Left renal cortex interstitium (tissue), 4 donors: ENCODE data around the gene NUDCD2. TPM values are rescaled to one million over a fixed set of nuclear protein-coding genes. Genes with fewer than 3 reads are reported as not detected.
"Not testable (repeated sequence)": the region's sequence is repeated elsewhere in the genome, so short reads cannot be mapped to it uniquely, and the experiment has no call there.

Source experiments
- DNase-seq, 4 donors: peaks; one replicate each; pipeline ENCODE4 v3.0.0-alpha.2; 2013; ENCODE audit warnings: low read depth in 4 of 4, low spot score in 2 of 4, missing footprints in 1 of 4
- polyA plus RNA-seq, 4 donors: library from polyadenylated mRNA; unstranded; fragments of 120-200 nt; gene quantifications; one replicate each; pipeline ENCODE4 v1.2.1, GENCODE V29; 2013; ENCODE audit not compliant: insufficient read length in 4 of 4

Gene NUDCD2
- polyA plus RNA-seq, 4 donors: 50.1 to 63.3 (median 57.3) TPM

DNA sequence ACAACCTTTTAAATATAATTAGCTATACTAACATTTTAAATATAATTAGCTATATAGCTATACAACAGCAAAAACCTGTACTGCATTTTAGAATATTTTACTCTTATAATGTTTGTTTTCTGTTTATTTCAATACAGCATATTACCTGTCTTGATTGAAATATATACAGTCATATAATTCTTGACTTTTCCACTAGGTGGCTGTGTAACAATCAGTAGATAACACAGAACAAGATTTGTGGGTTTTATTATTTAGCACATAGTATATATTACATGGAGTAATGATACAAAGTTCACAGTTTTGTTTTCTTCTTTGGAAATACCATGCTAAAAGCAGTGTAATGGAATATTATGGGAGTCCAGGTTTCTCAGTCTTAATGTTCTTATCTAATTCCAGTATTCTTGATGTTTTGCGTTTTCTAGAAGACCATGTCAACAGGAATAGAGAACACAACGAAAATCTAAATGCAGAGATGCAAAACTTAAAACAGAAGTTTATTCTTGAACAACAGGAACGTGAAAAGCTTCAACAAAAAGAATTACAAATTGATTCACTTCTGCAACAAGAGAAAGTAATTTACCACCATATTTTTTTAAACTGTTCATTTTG, 13.8 kb upstream of the NUDCD2 start:
- no peak for DNase-seq

- no peak for DNase-seq
These were observed 7.8 kb upstream of the NUDCD2 start for GRCh38 chr5:163467682-163468081.

DNA sequence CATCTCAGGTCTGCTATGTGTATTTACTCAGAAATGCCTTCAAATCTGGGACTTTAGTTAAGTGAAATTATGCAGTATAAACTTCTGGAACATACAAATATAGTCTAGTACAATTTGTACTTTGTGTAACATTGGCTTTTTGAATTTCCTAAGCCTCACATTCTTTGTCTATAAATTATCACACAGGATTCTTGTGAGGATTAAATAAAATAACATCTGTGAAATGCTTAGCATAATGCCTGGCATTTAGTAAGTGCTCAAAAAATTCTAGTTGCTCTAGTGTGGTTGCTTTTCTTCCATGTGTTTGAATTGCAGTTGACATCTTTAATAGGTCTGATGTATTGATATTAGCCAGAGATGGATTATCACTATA, 3.1 kb upstream of the NUDCD2 start:
- no peak for DNase-seq

GRCh38 chr5:163460562-163461171, 765 bp upstream of the NUDCD2 start, which contains the start of gene HMMR:
TSS of gene HMMR (plus strand) at chr5:163460632. CDS start at chr5:163460693, 61 bp downstream.
- peak in 1 of 4 donors; percentile 58 for DNase-seq

DNA sequence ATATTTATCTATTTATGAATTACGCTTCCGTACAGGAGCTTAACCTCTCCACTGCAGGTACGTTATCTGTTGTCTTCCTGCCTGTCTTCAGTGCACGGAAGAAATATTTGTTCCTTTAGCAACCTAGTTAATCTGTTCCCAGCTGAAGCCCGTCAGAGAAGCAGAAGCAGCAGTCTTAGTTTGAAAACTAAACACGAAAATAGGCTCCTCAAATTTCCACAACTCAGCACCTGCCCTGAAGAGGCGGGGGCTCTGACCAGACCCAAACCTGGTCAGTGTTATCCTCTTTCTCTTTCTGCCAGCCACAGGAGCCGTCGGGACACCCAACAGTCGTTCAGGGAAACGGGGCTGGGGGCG, 462 bp downstream of the NUDCD2 start:
- peak in 2 of 4 donors; percentile 43 to 48 for DNase-seq

GRCh38 chr5:163458778-163459385, 1.0 kb downstream of the NUDCD2 start:
- no peak for DNase-seq

GRCh38 chr5:163456840-163457239, 3.1 kb downstream of the NUDCD2 start:
- DNase-seq: no peak

DNA sequence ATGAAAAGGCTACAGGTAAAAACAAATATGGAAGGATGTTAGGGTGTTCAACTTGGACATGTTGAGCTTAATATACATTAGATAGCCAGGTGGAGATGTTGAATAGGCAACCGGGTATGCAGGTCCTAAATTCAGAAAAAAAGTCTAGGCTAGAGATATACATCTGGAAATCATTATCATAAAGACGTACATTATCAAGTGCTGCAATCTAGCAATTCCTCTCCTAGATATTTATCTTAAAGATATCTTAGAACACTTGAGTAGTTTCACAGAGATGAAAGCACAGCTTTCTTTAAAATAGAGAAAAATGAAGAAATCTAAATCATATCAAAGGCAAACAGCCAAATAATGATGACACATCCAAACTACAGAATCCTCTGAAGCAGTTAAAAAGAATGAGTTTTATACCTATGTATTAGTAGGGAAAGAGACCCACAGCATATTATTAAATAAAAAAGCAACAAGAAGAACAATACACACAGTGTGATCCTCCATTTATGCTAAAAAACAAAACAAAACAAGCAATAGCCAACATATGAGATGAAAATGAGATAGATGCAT, 3.8 kb downstream of the NUDCD2 start:
- no peak for DNase-seq

GRCh38 chr5:163455406-163455805, 4.5 kb downstream of the NUDCD2 start:
- not testable (repeated sequence) for DNase-seq

GRCh38 chr5:163453705-163454104, 6.2 kb downstream of the NUDCD2 start:
- no peak for DNase-seq

DNA sequence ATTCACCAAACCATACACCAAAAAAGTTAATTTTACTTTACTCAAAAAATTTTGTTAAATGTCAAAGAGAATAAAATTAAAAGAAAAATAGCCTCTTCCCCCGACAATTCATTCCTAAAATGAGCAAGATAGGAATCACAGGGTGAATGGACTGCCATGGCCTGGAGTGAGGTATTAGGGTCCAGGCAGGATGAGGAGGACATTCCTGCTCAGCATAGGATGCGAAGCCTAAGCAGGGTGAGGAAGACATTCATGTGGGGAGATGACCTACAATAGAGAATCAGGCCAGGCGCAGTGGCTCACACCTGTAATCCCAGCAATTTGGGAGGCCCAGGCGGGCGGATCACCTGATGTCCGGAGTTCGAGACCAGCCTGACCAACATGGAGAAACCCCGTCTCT, 8.4 kb downstream of the NUDCD2 start:
- DNase-seq: no peak

DNA sequence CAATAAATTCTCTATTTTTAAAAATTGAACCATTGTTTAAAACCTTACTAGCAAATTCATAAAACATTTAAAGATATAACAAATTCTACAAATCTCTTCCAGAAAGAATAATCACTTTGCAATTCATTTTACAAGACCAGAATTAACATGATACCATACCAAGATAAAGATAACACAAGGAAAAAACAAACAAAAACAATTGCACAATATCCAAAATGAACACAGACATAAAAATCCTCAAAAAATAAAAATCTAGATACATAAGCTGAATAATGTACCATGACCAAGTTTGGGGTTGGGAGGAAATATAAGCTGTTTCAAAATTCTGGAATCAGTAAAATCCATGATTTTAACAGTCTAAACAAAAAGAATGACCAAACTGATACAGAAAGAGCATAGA, 11.4 kb downstream of the NUDCD2 start:
- DNase-seq: no peak

DNA sequence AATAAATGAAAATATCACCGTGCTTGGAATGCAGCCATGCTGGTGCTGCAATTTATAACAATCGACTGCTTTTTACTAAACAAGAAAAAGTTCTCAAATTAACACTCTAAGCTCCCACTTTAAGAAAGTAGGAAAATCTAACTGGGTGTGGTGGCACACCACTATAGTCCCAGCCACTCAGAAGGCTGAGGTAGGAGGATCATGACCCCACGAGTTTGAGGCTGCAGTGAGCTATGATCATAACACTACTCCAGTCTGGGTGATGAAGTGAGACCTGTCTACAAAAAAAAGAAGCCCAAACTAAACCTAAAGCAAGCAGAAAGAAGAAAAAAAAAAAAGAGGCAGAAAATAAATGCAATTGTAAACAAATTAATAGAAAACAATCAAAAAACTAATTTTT, 12.0 kb downstream of the NUDCD2 start:
- DNase-seq: no peak

- DNase-seq: no peak
These were observed 12.7 kb downstream of the NUDCD2 start for GRCh38 chr5:163447191-163447590.

DNA sequence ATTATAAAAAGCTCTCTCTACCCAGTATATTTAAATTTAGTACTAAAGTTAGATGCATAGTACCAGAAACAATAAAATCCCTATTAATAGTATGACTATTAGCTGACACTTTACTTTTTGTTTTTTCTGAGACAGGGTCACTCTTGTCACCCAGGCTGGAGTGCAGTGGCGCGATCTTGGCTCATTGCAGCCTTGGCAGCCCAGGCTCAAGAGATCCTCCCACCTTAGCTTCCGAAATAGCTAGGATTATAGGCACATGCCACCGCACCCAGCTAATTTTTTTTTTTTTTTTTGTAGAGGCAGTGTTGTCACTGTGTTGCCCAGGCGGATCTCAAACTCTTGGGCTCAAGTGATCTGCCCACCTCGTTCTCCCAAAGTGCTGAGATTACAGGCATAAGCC, 14.6 kb downstream of the NUDCD2 start:
- DNase-seq: no peak

DNA sequence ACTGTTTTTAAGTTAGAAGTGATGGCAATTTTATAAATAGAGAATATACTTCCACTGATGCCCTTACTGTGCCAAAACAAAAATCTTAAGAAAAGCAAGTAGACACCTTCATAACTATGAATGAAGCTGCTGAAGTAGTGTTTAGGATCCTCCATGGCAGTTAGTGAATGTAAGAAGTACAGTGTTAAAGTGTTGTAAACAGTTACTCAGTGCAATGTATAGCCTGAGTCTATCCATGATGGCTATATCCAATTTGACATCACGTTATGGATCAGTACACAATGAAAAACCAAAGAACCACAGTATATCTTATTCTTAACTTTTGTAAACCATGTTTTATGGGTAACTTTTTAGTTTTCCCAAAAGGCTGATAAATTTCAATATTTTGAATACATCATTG, 15.4 kb downstream of the NUDCD2 start:
- DNase-seq: no peak

DNA sequence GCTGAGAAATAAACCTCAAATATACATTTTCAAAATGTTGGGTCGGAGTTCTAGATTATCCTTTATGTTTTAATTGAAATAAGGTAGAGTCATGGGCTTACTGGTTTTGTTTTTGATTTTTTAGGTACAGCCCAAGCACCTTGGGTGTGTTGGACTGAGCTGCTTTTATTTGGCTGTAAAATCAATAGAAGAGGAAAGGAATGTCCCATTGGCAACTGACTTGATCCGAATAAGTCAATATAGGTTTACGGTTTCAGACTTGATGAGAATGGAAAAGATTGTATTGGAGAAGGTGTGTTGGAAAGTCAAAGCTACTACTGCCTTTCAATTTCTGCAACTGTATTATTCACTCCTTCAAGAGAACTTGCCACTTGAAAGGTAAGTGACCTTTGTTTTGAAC, 18.9 kb downstream of the NUDCD2 start:
- no peak for DNase-seq

DNA sequence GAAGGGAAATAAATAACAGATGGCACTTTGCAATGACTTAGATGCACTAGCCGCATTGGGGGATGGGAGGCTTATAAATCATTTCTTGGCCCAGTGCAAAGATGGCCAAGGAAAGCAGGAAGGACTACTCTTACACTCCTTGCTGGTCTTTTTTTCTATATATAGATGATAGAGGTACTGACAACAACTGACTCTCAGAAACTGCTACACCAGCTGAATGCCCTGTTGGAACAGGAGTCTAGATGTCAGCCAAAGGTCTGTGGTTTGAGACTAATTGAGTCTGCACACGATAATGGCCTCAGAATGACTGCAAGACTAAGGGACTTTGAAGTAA, 20.8 kb downstream of the NUDCD2 start:
- DNase-seq: no peak

DNA sequence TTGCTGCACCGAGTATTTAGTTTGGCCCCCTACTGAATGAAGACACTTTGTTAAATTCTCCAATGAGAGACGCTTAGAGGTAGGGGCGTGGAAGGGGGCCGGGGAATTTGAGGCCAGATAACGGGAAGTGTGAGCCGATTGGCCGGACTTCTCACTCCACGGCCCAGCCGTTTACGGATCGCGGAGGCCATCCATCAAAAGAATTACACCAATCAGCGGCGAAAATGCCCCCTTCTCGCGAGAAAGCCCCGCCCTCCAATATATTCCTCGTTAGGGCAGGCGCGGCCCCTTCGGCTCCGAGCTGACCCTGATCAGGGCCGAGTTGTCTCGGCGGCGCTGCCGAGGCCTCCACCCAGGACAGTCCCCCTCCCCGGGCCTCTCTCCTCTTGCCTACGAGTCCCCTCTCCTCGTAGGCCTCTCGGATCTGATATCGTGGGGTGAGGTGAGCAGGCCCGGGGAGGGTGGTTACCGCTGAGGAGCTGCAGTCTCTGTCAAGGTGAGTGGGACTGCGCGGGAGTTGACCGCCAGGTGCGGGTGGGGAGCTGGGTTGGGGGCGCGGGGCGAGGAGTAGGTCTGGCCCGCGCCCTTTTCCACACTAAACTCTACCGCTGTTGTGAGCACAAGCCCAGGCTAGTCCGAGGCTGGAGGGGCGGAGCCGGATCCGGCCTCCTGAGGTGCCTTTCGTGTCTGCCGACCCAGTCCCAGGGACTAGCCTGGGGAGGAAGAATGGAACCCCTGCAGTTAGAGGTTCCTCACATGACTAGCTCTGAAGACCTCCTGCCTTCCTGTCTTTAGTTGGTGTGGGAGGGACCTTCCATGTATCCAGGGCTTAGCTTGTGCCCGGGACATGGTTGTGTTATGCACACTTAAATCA, 22.4 kb downstream of the NUDCD2 start, which contains the start of gene CCNG1:
Gene CCNG1 (plus strand): TSS at position 287 of the 874 bp plus-strand sequence. CDS start 1,662 bp downstream, outside the sequence.
- peak in 3 of 4 donors; percentile 88 to 93 (median 92) for DNase-seq

GRCh38 chr5:163437011-163437308, 22.9 kb downstream of the NUDCD2 start:
- no peak for DNase-seq

DNA sequence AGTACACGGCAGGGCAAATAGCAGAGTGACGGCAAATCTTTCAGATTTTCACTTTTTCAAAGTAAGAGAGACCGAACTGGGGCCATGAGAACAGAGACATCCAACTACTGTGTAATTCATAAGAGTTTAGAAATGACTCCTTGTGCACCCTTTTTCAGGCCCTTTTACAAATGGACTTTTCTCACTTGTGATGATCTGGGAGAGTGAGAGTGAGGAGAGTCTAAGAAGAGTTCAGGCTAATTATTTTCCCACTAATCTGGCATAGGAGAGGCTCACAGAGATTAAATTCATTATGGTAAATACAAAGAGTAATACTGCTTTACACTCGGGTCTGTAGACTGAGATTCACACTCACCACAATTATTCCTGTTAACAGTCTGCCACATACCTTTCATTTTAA, 23.4 kb downstream of the NUDCD2 start:
- DNase-seq: no peak
